ENCODE data around the gene DNA2.

DNA sequence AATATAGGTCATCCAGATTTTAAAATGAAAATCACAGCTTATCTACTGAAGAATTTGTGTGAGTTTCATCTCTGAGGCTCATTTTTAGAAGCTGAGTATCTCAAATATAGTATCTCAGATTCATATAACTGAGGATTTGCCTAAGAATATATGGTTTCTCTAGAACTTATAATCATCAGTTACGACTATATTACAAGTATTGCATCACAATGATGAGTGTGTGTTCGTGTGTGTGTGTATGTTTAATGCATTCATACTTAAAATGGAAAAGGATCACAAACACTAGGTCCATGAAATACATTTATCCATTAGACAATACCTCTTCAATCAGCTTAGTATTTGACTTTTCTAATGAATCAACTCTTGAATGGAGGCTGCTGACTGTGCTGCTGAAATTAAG lies 86.0 kb downstream of the DNA2 start:
- no peak for TF ChIP-seq GABPA (IDR thresholded peaks at IDR 0.05; ENCODE audit: low read depth, low read length)
- TF ChIP-seq GABPA (CRISPR knock-in tag; IDR thresholded peaks at IDR 0.05; ENCODE audit: low read depth), result no peak
- TF ChIP-seq ZSCAN5A (CRISPR knock-in tag; IDR thresholded peaks at IDR 0.05; ENCODE audit: borderline replicate concordance), result no peak
- TF ChIP-seq, protein P1, sequence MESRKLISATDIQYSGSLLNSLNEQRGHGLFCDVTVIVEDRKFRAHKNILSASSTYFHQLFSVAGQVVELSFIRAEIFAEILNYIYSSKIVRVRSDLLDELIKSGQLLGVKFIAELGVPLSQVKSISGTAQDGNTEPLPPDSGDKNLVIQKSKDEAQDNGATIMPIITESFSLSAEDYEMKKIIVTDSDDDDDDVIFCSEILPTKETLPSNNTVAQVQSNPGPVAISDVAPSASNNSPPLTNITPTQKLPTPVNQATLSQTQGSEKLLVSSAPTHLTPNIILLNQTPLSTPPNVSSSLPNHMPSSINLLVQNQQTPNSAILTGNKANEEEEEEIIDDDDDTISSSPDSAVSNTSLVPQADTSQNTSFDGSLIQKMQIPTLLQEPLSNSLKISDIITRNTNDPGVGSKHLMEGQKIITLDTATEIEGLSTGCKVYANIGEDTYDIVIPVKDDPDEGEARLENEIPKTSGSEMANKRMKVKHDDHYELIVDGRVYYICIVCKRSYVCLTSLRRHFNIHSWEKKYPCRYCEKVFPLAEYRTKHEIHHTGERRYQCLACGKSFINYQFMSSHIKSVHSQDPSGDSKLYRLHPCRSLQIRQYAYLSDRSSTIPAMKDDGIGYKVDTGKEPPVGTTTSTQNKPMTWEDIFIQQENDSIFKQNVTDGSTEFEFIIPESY (CRISPR knock-in tag; IDR thresholded peaks at IDR 0.05), result no peak
- TF ChIP-seq SOX6 (IDR thresholded peaks at IDR 0.05), result no peak
- no peak for TF ChIP-seq SOX6 (CRISPR knock-in tag; IDR thresholded peaks at IDR 0.05)
- TF ChIP-seq, protein P2, sequence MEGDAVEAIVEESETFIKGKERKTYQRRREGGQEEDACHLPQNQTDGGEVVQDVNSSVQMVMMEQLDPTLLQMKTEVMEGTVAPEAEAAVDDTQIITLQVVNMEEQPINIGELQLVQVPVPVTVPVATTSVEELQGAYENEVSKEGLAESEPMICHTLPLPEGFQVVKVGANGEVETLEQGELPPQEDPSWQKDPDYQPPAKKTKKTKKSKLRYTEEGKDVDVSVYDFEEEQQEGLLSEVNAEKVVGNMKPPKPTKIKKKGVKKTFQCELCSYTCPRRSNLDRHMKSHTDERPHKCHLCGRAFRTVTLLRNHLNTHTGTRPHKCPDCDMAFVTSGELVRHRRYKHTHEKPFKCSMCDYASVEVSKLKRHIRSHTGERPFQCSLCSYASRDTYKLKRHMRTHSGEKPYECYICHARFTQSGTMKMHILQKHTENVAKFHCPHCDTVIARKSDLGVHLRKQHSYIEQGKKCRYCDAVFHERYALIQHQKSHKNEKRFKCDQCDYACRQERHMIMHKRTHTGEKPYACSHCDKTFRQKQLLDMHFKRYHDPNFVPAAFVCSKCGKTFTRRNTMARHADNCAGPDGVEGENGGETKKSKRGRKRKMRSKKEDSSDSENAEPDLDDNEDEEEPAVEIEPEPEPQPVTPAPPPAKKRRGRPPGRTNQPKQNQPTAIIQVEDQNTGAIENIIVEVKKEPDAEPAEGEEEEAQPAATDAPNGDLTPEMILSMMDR (CRISPR knock-in tag; IDR thresholded peaks at IDR 0.05), result no peak
- no peak for TF ChIP-seq JUN (CRISPR knock-in tag; IDR thresholded peaks at IDR 0.05)
- TF ChIP-seq POLR2A (IDR thresholded peaks at IDR 0.05; ENCODE audit: insufficient read depth in 1 of 2, low read depth in 2 of 2, low read length in 2 of 2), result no peak
- no peak for TF ChIP-seq RBM39 (IDR thresholded peaks at IDR 0.05; ENCODE audit: low read depth, low read length, poor library complexity, severe bottlenecking)
- TF ChIP-seq KLF16 (CRISPR knock-in tag; IDR thresholded peaks at IDR 0.05), result no peak
- no peak for TF ChIP-seq FIP1L1 (IDR thresholded peaks at IDR 0.05; ENCODE audit: borderline replicate concordance, insufficient read depth, low read depth, low read length)
- TF ChIP-seq CREB3 (CRISPR knock-in tag; IDR thresholded peaks at IDR 0.05), result no peak

Data from HepG2 (cell line).